GM21825 (cell line): ENCODE results near the gene SEC31A.
"Not testable (repeated sequence)": the region's sequence is repeated elsewhere in the genome, so short reads cannot be mapped to it uniquely, and the experiment has no call there.

Experiments used
- ATAC-seq: cut with Tn5 transposase; IDR thresholded peaks from one replicate; pipeline ENCODE4 v1.9.1; 2021; ENCODE audit warnings: mild to moderate bottlenecking, moderate library complexity; ENCODE audit not compliant: unreplicated experiment

Gene SEC31A

DNA sequence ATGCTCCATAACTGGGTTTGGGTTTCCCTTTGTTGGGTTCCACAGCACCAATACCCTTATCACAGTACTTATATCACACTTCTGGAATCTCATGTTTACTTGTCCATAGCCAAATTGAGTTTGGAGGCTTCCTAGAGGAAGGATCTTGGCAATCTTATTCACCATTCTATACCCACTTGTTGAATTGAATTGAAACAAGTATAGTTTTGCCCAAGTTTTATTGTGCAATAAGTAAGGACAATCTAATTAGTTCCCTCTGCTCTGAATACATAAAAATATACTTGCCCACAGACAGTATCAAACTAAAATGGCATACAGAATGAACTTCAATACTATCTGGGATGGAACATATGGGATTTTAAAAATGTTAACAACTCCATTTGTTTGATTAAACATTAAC, 40.3 kb downstream of the SEC31A start:
- ATAC-seq: no peak

DNA sequence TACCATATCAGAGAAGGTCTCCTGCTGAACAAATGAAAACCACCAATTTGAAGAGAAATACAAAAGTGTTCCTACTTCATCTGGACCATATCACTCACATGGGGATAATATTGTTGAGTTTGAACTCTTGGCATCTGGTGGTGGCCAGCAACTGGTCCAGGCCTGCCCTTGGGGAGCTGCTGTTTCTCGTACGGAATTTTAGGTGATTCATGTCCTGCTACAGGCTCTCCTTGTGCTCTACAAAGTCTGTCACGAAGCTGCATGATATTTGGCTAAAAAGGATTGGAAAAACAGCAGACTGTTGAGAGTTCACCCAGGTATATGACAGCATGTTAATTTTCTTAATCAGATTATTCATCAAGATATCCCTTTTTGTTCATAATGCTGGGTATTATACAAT, 42.2 kb downstream of the SEC31A start:
- no peak for ATAC-seq

DNA sequence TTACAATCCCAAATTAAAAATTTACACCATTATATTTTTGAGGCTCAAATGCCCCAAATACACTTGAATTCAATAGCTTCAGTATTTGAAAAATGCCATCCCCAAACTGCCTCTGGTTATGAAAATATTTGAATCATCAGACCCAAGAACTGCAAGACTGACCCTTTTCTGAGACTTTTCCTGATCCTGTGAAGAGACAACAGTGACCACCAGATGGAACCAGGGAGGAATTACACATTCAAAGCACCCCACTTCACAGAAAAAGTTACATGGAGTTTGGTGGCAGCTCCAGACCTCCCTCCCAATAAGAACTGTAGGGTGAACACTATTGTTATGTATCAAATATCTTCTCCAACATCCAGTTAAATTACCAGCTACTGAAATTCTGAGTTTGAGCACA, 48.4 kb downstream of the SEC31A start:
- ATAC-seq: no peak

DNA sequence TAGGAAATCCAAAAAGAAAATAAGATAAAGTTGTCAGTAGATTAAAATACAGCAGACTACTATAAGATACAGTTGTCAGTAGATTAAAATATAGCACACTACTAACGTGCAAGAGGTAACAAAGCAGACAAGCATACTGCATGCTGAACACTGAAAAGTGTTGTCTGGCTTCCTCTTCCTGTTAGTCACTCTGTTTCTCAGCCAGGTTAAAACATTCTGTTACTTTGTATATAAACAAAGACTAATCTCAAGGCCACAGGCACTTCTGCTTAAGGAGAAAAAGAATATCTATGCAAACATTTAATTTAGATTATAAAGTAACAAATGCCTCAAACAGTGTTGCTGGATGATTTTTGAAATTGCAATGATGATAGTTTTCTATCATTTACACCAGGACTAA, 51.3 kb downstream of the SEC31A start:
- no peak for ATAC-seq

DNA sequence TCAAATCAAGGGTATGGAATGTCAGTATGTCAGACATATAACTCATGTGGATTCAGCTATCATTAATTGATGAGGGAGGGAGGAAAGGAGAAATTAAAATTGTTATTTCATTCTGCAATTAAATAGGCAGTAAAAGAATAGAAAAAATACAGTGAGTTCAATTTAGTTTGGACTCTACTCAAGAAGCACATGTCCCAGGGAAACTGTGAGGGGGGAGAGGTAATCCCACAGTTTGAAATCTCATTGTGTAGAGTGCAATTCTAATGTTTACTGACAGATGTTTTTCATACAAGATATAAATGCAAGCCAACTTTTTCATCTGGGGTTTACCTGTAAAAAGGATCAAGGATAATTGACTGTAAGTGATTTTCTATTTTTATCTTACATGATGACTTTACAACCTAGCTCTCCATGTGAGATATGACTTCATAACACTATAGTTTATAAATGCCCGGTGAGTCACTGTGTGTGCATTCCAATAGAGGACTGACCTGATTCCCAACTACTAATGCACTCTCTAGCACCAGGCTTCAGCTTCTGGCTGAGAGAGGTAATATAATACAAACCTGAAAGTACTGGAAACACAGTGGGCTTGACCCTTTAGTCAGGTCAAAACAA, 57.1 kb downstream of the SEC31A start:
- no peak for ATAC-seq

DNA sequence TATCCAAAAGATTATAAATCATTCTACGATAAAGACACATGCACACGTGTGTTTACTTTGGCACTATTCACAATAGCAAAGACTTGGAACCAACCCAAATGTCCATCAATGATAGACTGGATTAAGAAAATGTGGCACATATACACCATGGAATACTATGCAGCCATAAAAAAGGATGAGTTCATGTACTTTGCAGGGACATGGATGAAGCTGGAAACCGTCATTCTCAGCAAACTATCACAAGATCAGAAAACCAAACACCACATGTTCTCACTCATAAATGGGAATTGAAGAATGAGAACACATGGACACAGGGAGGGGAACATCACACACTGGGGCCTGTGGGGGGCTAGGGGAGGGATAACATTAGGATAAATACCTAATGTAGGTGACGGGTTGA, 57.9 kb downstream of the SEC31A start:
- not testable (repeated sequence) for ATAC-seq

DNA sequence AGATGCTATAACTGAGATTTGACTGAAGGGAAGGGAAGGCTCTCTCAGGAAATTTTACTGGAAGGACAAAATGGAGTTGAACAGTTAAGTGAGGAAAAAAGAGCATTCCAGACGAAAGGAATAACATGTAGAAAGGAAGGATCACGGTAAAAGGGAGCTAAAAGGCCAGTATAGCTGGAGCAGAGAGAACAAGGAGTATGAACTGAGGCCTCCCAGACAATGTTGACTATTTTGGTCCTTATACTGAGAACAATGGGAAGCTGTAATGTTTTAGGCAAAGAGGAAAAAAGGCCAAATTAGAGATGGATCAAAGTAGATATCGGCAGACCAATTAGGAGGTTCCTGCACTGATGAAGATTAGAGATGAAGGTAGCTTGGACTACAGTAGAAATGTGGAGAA, 65.5 kb downstream of the SEC31A start:
- ATAC-seq: no peak

DNA sequence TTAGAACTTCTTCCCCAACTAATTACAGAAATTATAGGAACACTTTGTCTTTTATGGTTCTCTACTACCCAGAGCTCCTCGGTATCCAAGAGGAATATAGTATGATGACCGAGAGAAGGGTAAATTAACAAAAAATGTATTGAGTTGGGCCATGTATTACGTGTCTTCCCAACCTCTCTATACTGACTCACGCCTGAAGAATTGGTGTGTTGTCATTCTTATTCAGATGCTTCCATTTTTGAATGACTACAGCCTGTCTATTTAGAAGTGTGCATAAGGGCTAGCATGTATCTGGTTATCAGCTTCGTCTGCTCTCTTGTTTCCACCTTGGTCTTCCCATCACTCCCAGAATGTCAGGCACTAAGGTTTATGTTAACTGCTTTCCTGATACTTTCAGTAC, 67.9 kb downstream of the SEC31A start:
- no peak for ATAC-seq

DNA sequence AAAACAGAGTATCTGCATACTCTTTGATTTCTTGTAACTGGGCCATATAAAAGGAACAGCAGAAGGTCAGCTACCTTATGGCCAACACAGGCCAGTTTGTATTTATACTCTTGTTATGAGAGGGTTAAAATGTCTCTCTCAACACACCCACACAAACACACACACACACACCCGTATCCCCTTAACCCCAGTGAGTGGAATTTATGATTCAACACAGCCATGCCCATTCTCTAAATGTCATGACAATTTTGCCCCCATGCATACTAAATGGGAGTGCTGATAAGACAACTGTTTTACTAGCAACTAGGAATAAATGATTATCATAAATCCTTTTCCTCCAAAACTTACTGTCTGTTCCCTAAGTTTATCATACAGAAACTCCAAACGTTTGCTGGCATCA, 70.3 kb downstream of the SEC31A start:
- ATAC-seq: no peak

DNA sequence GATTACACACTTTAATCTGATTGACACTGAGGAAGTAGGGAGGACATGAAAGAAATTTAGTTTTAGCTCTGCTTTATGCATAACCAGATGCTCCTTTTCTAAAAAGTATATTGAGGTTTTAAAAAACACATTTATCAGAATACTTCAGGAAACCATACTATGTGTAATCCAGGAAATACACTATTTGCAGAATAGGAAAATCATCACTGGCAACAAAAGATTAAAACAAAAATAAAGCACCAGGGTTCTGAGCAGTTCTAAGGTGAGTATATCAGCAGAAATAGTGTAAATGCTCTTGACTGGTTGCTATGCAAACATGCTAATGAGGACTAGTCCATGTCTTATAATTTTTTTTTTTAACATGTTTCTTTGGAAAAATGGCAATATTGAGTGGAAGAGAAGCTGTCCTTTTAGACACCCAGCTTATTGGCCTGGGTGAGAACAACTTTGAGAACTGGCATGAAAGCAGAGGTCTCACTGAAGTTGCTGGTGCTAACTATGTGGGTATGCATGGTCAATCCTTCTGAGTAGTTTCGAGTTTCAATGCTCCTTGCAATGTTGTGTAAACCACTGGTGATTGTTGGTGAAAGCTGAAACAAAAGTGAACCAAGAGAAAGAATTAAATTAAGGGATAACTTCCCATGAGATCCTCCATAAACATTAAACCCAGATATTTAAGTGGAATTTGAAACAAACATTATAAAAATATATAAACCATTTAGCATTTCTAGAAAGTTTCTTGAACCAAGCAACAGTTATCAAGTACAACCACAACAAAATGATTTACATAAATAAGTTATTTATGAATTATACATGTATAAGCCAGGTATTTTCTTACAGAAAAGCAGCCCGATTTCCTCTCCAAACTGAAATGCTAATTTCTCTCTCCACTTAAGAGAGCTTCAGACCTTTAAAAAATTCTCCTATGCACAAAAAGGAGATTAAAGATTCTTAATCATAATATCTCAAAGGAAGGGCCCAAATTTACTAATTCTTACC, 72.0 kb downstream of the SEC31A start:
- ATAC-seq: peak; percentile 72

DNA sequence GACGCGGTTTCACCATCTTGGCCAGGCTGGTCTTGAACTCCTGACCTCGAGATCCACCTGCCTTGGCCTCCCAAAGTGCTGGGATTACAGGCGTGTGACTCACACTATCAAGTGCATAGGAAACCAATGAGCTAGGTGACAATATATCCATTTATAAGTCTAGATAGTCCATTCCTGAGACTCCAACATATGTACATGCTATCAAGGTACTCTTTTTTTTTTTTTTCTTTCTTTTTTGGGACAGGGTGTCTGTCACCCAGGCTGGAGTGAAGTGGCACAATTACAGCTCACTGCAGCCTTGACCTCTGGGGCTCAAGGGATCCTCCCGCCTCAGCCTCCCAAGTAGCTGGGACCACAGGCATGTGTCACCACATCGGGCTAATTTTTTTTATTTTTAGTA, 74.1 kb downstream of the SEC31A start:
- not testable (repeated sequence) for ATAC-seq

DNA sequence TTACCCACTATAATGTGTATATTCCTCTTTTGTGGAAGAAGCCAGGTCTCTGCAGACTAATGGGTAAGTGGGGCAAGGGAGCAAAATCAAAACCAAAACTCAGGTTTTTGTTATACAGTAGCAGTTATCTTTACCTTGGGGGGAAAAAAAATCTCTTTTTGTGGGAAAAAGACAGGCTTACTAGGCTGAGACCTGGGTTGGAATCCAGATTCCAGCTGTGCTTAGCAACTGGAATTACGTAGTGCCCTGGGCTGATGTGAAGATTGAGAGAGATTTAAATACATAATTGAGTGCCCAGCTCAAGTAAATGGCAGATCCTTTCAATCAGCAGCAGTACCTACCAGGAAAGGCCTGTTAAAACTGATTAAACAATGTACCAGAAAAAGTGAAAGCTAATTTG, 76.9 kb downstream of the SEC31A start:
- no peak for ATAC-seq

DNA sequence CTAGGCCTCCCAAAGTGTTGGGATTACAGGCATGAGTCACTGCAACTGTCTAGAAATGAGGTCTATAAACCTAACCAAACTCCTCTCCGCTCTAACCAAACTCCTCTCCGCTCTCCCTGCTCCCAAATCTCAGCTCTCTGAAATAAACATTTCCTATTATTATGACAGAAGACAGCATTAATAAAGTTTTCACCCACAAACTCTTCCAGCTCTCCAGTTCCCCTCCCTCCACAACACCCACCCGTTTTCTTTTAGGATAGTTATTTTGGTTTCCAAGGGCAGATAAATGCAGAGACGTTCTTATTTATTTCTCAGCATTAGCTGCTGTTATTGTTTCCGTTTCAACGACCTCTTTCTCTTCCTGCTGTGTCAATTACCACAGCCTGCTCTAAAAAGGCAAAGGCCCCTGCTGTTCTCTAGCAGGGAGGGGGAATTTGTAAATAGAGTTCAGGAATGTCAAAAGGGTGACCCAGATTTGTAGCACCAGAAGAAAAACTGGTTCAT, 79.1 kb downstream of the SEC31A start:
- no peak for ATAC-seq

DNA sequence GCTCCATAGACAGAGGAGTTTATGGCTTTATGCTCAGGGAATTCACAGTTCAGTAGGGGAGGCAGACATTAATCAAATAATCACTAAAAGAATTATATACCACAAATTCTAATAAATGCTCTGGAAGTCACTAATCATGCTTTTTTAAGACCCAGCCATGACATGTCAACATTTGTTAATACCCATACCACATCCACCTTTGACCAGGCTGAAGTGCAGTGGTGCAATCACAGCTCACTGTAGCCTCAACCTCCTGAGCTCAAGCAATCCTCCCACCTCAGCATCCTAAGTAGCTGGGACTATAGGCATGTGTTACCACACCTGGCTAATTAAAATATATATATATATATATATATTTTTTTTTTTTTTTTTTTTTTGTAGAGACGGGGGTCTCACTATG, 79.6 kb downstream of the SEC31A start:
- no peak for ATAC-seq

DNA sequence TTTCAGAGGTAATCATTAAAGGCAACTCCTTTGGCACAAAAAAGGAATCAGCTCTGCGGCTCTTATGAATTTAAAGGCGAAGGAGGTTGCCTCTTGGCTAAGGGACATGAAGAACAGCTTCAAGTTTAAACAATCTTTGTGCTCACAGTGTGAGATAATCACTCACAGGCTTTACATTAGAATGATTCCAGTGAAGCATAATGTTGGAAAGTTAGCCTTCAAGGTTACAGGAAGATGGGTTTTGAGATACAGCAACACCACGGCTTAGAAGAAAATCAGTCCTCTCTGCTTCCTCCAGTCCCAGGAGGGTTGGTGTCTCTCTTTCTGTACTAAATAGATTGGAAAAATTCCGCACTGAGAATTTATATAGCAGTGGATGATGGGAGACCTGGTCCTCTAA, 80.8 kb downstream of the SEC31A start:
- no peak for ATAC-seq

DNA sequence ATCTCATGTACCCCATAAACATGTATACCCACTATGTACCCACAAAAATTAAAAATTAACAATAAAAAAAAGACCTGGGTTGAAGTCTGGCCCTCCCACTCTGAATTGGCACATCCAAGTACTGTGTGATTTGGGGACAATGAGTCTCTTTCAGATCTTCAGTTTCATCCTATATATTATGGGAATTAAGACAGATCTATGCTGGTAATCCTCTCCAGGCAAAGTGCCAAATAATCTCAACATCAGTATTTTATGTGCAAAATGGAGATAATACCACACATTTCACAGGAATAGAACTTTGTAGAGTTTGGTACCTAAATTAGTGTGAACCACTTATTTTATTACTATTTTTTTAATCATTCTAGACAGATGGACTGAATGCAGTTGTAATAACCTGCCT, 81.3 kb downstream of the SEC31A start:
- no peak for ATAC-seq

DNA sequence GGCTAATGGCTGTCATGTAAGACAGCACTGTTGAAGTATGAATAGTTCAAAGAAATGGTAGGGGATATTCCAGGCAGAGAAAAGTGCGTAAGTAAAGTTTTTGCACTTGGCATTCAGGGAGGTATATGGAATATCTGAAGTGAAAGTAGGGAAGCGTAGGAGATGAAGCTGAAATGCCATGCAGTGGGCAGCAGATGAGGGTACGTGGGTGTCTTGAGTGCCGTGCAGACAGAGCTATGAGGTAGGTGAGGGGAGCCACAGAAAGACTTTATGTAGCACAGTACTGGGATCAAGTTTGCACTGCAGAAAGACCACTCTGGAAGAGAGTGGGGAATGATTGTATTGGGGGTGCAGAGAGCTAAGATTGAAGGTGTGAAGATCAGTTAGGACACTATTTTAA, 87.2 kb downstream of the SEC31A start:
- no peak for ATAC-seq

DNA sequence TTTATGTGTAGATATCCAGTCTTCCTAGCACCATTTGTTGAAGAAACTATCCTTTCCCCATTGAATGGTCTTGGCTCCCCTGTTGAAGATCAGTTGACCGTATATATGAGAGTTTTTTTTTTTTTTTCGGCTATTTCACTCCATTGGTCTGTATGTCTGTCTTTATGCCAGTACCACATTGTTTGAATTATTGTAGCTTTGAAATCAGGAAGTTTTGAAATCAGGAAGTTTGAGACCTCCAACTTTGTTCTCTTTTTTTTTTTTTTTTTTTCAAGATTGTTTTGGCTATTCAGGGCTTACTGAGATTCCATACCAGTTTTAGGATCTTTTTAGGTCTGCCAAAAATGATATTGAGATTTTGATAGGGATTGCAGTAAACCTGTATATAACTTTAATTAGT, 88.0 kb downstream of the SEC31A start:
- ATAC-seq: no peak

DNA sequence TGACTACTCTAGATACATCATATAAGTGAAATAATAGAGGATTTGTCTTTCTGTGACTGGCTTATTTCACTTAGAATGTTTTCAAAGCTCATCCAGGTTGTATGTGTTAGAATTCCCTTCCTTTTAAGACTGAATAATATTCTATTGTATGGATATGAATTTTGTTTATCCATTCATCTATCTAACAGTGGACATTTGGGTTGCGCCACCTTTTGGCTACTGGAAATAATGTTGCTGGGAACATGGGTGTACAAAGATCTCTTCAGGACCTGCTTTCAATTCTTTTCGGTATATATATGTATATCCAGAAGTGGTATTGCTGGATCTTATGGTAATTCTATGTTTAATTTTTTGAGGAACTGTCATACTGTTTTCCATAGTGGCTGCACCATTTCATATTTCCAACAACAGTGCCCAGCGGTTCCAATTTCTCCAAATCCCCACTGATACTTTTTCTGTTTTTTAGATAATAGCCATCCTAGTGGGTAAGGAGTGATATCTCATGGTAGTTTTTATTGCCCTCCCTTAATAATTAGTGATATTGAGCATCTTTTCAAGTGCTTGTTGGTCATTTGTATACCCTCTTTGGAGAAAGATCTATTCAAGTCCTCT, 88.9 kb downstream of the SEC31A start:
- no peak for ATAC-seq

DNA sequence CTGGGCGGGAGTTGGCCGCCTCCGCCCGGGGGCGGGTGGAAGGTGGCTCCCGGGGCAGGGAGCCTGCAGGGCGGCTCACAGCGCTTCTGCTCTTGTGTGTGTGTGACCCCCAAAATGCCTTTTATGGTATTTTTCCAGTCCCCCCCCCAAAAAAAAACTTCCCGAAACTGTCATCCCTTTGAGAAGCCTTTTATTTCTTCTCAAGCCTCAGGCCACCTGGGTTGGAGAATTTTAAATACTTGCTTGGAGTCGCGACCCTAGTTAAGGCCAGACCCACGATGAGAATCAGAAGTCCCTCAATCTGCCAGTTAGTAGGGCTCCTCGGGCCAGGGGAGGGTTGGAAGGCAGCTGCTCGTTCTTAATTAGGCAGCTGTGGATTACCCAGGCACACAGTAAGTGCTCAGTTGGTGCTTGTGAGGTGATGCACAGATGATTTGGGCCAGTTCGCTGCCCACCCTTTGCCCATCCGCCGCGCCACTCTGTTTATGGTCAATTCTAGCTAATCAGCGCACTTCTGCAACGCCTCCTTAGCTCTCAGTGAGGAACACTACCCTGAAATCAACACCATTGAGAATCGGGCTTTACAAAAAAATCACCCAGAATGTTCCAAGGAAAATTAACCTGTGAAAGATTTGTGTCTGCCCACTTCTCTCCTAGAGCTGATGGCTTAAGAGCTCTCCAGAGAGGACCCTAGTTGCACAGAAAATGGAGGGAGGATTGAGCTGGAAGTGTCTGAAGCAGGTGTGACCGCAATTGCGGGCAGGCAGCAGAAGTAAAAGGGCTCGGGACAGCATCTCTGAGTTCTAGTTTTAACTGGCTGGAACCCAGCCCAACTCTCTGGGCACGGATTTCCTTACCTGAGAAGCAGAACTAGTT, 91.7 kb downstream of the SEC31A start:
- no peak for ATAC-seq
